HEK293T (cell line): ENCODE measurements around the gene DMRT1.
A peak's percentile ranks its signal among the peaks of the same experiment; 100 is the strongest.

Experiments
- CTCF ChIA-PET: fragments of 350-600 bp; formaldehyde crosslinking; extraction: SDS; loops from one replicate; lab custom pipeline; 2021; ENCODE audit warnings: antibody characterized with exemption, inconsistent platforms; lab: Yijun Ruan, JAX
- POLR2A ChIA-PET: fragments of 350-600 bp; formaldehyde crosslinking; extraction: SDS; loops from one replicate; lab custom pipeline; 2020; ENCODE audit warnings: antibody characterized with exemption, inconsistent platforms; lab: Yijun Ruan, JAX
- DNase-seq: peaks from one replicate; pipeline ENCODE4 v3.0.0; 2012; ENCODE audit warnings: mixed read lengths; ENCODE audit errors: extremely low spot score
- ARNT ChIP-seq: fragments of 450-650 bp; IDR thresholded peaks from 2 replicates; pipeline ENCODE4 v1.6.1; 2017; ENCODE audit warnings: mild to moderate bottlenecking
- BHLHE40 ChIP-seq: fragments of 450-650 bp; IDR thresholded peaks from 2 replicates; pipeline ENCODE4 v1.6.1; 2016; ENCODE audit warnings: mild to moderate bottlenecking, moderate library complexity, borderline replicate concordance
- CTBP1 ChIP-seq: fragments of 450-650 bp; IDR thresholded peaks from 2 replicates; pipeline ENCODE4 v1.6.1; 2016; ENCODE audit warnings: borderline replicate concordance
- ELF4 ChIP-seq: fragments of 450-650 bp; IDR thresholded peaks from 2 replicates; pipeline ENCODE4 v1.6.1; 2017; ENCODE audit warnings: antibody characterized with exemption
- FOXA1 ChIP-seq: fragments of 450-650 bp; IDR thresholded peaks from 2 replicates; pipeline ENCODE4 v1.6.1; 2016; ENCODE audit warnings: mild to moderate bottlenecking
- FOXK2 ChIP-seq: fragments of 450-650 bp; IDR thresholded peaks from 2 replicates; pipeline ENCODE4 v1.6.1; 2016; ENCODE audit warnings: mild to moderate bottlenecking
- FOXM1 ChIP-seq: fragments of 450-650 bp; IDR thresholded peaks from 2 replicates; pipeline ENCODE4 v1.6.1; 2017; ENCODE audit warnings: mild to moderate bottlenecking, borderline replicate concordance
- HDGF ChIP-seq: fragments of 450-650 bp; IDR thresholded peaks from 2 replicates; pipeline ENCODE4 v1.6.1; 2017; ENCODE audit warnings: antibody characterized with exemption, borderline replicate concordance
- L3MBTL2 ChIP-seq: fragments of 450-650 bp; conservative IDR thresholded peaks from 2 replicates; pipeline ENCODE4 v1.6.1; 2016; ENCODE audit warnings: mild to moderate bottlenecking
- LEF1 ChIP-seq: fragments of 450-650 bp; IDR thresholded peaks from 2 replicates; pipeline ENCODE4 v1.6.1; 2017; ENCODE audit warnings: mild to moderate bottlenecking, borderline replicate concordance
- NFRKB ChIP-seq: fragments of 450-650 bp; IDR thresholded peaks from 2 replicates; pipeline ENCODE4 v1.6.1; 2016; ENCODE audit warnings: mild to moderate bottlenecking, moderate library complexity
- PKNOX1 ChIP-seq: fragments of 450-650 bp; IDR thresholded peaks from 2 replicates; pipeline ENCODE4 v1.6.1; 2016
- SP1 ChIP-seq: fragments of 450-650 bp; IDR thresholded peaks from 2 replicates; pipeline ENCODE4 v1.6.1; 2017
- SUZ12 ChIP-seq: fragments of 450-650 bp; IDR thresholded peaks from 2 replicates; pipeline ENCODE4 v1.6.1; 2016; ENCODE audit warnings: mild to moderate bottlenecking
- TARDBP ChIP-seq: fragments of 450-650 bp; IDR thresholded peaks from 2 replicates; pipeline ENCODE4 v1.6.1; 2016
- ZNF384 ChIP-seq: fragments of 450-650 bp; IDR thresholded peaks from 2 replicates; pipeline ENCODE4 v1.6.1; 2016

The DMRT1 gene

GRCh38 chr9:967903-968641 lies 126.6 kb downstream of the DMRT1 start:
- peak; percentile 35 for DNase-seq
- no peak for TF ChIP-seq ARNT
- TF ChIP-seq CTBP1, result no peak
- no peak for TF ChIP-seq FOXM1
- no peak for TF ChIP-seq ELF4
- ChIA-PET POLR2A (interaction anchor here (0.6 to 0.9 kb wide), 2 partner anchors 9 to 69 kb away, joined by 3 to 5 read pairs; partner anchors contain the start of gene DMRT3), CTCF (no interaction called here)

- TF ChIP-seq ELF4, result no peak
- TF ChIP-seq L3MBTL2, result no peak
- peak; percentile 63 for TF ChIP-seq PKNOX1
- DNase-seq, result peak; percentile 26
- ChIA-PET CTCF (no interaction called here), POLR2A (no interaction called here)
These were observed 128.0 kb downstream of the DMRT1 start for GRCh38 chr9:969310-970150.

GRCh38 chr9:970151-970996 lies 128.9 kb downstream of the DMRT1 start:
- ChIA-PET CTCF (no interaction called here), POLR2A (no interaction called here)

GRCh38 chr9:971901-972500 lies 130.5 kb downstream of the DMRT1 start:
- ChIA-PET POLR2A (no interaction called here), CTCF (no interaction called here)
- no peak for DNase-seq
- TF ChIP-seq PKNOX1, result no peak
- TF ChIP-seq TARDBP, result no peak
- no peak for TF ChIP-seq LEF1
- TF ChIP-seq FOXM1, result no peak
- no peak for TF ChIP-seq L3MBTL2
- TF ChIP-seq HDGF, result no peak
- no peak for TF ChIP-seq FOXK2
- TF ChIP-seq FOXA1, result no peak
- no peak for TF ChIP-seq ZNF384
- no peak for TF ChIP-seq BHLHE40
- TF ChIP-seq SUZ12, result no peak
- no peak for TF ChIP-seq ELF4
- TF ChIP-seq CTBP1, result no peak
- no peak for TF ChIP-seq ARNT
- no peak for TF ChIP-seq SP1
- TF ChIP-seq NFRKB, result no peak

More at GRCh38 chr9:970151-970996, 128.9 kb downstream of the DMRT1 start:
- DNase-seq, result no peak
- no peak for TF ChIP-seq LEF1
- no peak for TF ChIP-seq FOXA1
- TF ChIP-seq FOXK2, result no peak
- no peak for TF ChIP-seq FOXM1
- TF ChIP-seq ARNT, result no peak
- no peak for TF ChIP-seq ZNF384
- no peak for TF ChIP-seq NFRKB
- no peak for TF ChIP-seq CTBP1
- TF ChIP-seq L3MBTL2, result no peak
- TF ChIP-seq SUZ12, result no peak
- no peak for TF ChIP-seq ELF4
- no peak for TF ChIP-seq TARDBP
- no peak for TF ChIP-seq PKNOX1
- TF ChIP-seq BHLHE40, result no peak

- TF ChIP-seq NFRKB (no peak), PKNOX1 (no peak), TARDBP (no peak), BHLHE40 (no peak), CTBP1 (no peak), FOXA1 (no peak), SUZ12 (no peak), FOXM1 (no peak), FOXK2 (no peak), LEF1 (no peak), HDGF (no peak), ARNT (no peak), ZNF384 (no peak), SP1 (no peak), ELF4 (no peak)
- CTCF ChIA-PET, result no interaction called here
- DNase-seq, result no peak
- POLR2A ChIA-PET, result no interaction called here
These were observed 131.2 kb downstream of the DMRT1 start for GRCh38 chr9:972501-973294.
